ENCODE measurements around the gene ARHGAP15.

- TF ChIP-seq POLR2A (IDR thresholded peaks at IDR 0.05) (no peak), CTCF (IDR thresholded peaks at IDR 0.05) (no peak), POLR2AphosphoS5 (IDR thresholded peaks at IDR 0.05) (no peak)
These were observed 421.3 kb downstream of the ARHGAP15 start for GRCh38 chr2:143550500-143550899.

Data from suprapubic skin (tissue), 4 donors.